ENCODE data around the gene TUBA3E. TPM values are rescaled to one million over a fixed set of nuclear protein-coding genes. Genes with fewer than 3 reads are reported as not detected.
"Not testable (repeated sequence)": the region's sequence is repeated elsewhere in the genome, so short reads cannot be mapped to it uniquely, and the experiment has no call there.

Gene TUBA3E
- total and polyA plus RNA-seq, 4 donors, result not detected

- H3K9me3 ChIP-seq (ENCODE audit: control insufficient read depth in 4 of 4, insufficient read depth in 3 of 4, low read length in 3 of 4), result no peaks in the 10 kb centered on the region
- no peak overlapping the region for H3K27ac ChIP-seq (ENCODE audit: low read depth in 1 of 2, low read length in 1 of 2)
- TF ChIP-seq, protein P1, sequence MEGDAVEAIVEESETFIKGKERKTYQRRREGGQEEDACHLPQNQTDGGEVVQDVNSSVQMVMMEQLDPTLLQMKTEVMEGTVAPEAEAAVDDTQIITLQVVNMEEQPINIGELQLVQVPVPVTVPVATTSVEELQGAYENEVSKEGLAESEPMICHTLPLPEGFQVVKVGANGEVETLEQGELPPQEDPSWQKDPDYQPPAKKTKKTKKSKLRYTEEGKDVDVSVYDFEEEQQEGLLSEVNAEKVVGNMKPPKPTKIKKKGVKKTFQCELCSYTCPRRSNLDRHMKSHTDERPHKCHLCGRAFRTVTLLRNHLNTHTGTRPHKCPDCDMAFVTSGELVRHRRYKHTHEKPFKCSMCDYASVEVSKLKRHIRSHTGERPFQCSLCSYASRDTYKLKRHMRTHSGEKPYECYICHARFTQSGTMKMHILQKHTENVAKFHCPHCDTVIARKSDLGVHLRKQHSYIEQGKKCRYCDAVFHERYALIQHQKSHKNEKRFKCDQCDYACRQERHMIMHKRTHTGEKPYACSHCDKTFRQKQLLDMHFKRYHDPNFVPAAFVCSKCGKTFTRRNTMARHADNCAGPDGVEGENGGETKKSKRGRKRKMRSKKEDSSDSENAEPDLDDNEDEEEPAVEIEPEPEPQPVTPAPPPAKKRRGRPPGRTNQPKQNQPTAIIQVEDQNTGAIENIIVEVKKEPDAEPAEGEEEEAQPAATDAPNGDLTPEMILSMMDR (IDR thresholded peaks at IDR 0.05; ENCODE audit: control extremely low read depth, extremely low read depth), result no peak
- no peak overlapping the region for H3K4me3 ChIP-seq
- no peak for DNase-seq
- H3K36me3 ChIP-seq (ENCODE audit: control insufficient read depth in 4 of 4, insufficient read depth in 4 of 4, low read length in 4 of 4), result peaks cover 1 to 44% (median 6%) of the 10 kb centered on the region in 4 donors
- 97% methylated on average over 9 of the region's 9 CpGs for WGBS, 2 donors
- ATAC-seq (ENCODE audit: insufficient read depth, low FRiP score), result no peak
- H3K9ac ChIP-seq (ENCODE audit: insufficient read depth in 1 of 2, low read length in 2 of 2), result no peak overlapping the region
- H3K27me3 ChIP-seq (ENCODE audit: control insufficient read depth in 3 of 3, insufficient read depth in 3 of 3, low read length in 2 of 3), result no peaks in the 10 kb centered on the region
- no peaks in the 10 kb centered on the region for H3K4me1 ChIP-seq (ENCODE audit: control insufficient read depth in 5 of 5, insufficient read depth in 5 of 5, low read length in 5 of 5)
Measured at GRCh38 chr2:130158631-130159030, 39.6 kb downstream of the TUBA3E start.

GRCh38 chr2:130157825-130158514, 40.3 kb downstream of the TUBA3E start:
- not testable (repeated sequence) for DNase-seq; H3K4me3 ChIP-seq; H3K27ac ChIP-seq (ENCODE audit: low read depth in 1 of 2, low read length in 1 of 2); H3K27me3 ChIP-seq (ENCODE audit: control insufficient read depth in 3 of 3, insufficient read depth in 3 of 3, low read length in 2 of 3); H3K4me1 ChIP-seq (ENCODE audit: control insufficient read depth in 5 of 5, insufficient read depth in 5 of 5, low read length in 5 of 5); H3K9ac ChIP-seq (ENCODE audit: insufficient read depth in 1 of 2, low read length in 2 of 2); ATAC-seq (ENCODE audit: insufficient read depth, low FRiP score); H3K9me3 ChIP-seq (ENCODE audit: control insufficient read depth in 4 of 4, insufficient read depth in 3 of 4, low read length in 3 of 4)
- WGBS, 2 donors, result 58 to 73% methylated on average over 13 of the region's 13 CpGs
- H3K36me3 ChIP-seq (ENCODE audit: control insufficient read depth in 4 of 4, insufficient read depth in 4 of 4, low read length in 4 of 4), result peaks cover 0 to 44% (median 6%) of the 10 kb centered on the region in 4 donors

DNA sequence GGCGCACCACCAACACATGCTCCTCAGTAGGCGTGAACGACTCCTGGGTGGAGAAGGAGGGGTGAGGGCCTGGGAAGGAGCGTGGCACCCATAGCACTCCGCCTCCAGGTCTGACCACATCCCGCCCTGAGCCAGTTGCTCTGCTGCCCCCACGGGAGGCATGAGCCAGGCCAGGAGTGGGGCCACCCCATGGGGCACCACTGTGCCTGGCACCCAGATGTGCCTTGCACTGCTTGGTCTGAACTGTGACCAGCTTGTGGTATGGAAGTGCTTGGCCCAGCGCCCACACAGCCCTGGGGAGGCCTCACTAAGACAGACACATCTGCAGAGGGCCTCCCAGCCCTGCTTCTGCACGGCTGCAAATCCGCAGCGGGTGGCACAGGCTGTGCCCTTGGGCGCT, 40.9 kb downstream of the TUBA3E start:
- not testable (repeated sequence) for DNase-seq; H3K27me3 ChIP-seq (ENCODE audit: control insufficient read depth in 3 of 3, insufficient read depth in 3 of 3, low read length in 2 of 3); ATAC-seq (ENCODE audit: insufficient read depth, low FRiP score); H3K27ac ChIP-seq (ENCODE audit: low read depth in 1 of 2, low read length in 1 of 2); H3K4me3 ChIP-seq; H3K9me3 ChIP-seq (ENCODE audit: control insufficient read depth in 4 of 4, insufficient read depth in 3 of 4, low read length in 3 of 4); H3K9ac ChIP-seq (ENCODE audit: insufficient read depth in 1 of 2, low read length in 2 of 2); H3K4me1 ChIP-seq (ENCODE audit: control insufficient read depth in 5 of 5, insufficient read depth in 5 of 5, low read length in 5 of 5)
- WGBS, 2 donors, result 81 to 83% methylated on average over 9 to 11 of the region's 12 CpGs
- peaks cover 0 to 46% (median 3%) of the 10 kb centered on the region in 4 donors for H3K36me3 ChIP-seq (ENCODE audit: control insufficient read depth in 4 of 4, insufficient read depth in 4 of 4, low read length in 4 of 4)

DNA sequence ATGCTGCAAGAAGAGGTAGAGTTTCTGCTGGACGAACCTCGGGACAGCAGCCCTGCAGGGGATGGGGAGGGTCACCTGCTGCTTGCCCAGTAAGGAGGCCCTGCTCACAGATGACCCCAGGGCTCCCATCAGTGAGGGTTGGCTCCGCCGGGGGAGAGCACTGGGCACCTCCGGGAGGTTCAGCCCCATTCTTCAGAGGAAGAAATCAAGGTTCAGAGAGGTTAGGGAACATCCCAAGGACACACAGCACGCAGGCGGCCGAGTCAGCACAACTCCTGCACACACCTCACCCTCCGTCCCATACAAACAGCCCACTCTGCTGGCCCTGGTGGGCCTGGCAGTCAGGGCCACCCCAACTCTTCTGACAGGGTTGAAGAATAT, 41.6 kb downstream of the TUBA3E start:
- TF ChIP-seq, protein P1 (IDR thresholded peaks at IDR 0.05; ENCODE audit: control extremely low read depth, extremely low read depth), result no peak
- Histone ChIP-seq H3K27me3 (ENCODE audit: control insufficient read depth in 3 of 3, insufficient read depth in 3 of 3, low read length in 2 of 3) (no peaks in the 10 kb centered on the region), H3K36me3 (ENCODE audit: control insufficient read depth in 4 of 4, insufficient read depth in 4 of 4, low read length in 4 of 4) (peaks cover 0 to 51% (median 3%) of the 10 kb centered on the region in 4 donors), H3K4me3 (no peak overlapping the region), H3K27ac (ENCODE audit: low read depth in 1 of 2, low read length in 1 of 2) (no peak overlapping the region), H3K9me3 (ENCODE audit: control insufficient read depth in 4 of 4, insufficient read depth in 3 of 4, low read length in 3 of 4) (no peaks in the 10 kb centered on the region), H3K4me1 (ENCODE audit: control insufficient read depth in 5 of 5, insufficient read depth in 5 of 5, low read length in 5 of 5) (no peaks in the 10 kb centered on the region), H3K9ac (ENCODE audit: insufficient read depth in 1 of 2, low read length in 2 of 2) (no peak overlapping the region)
- DNase-seq (no peak), ATAC-seq (ENCODE audit: insufficient read depth, low FRiP score) (no peak)
- WGBS, 2 donors, result 90 to 96% methylated on average over 9 of the region's 9 CpGs

GRCh38 chr2:130155956-130156623, 42.1 kb downstream of the TUBA3E start:
- peaks cover 0 to 52% (median 3%) of the 10 kb centered on the region in 4 donors for H3K36me3 ChIP-seq (ENCODE audit: control insufficient read depth in 4 of 4, insufficient read depth in 4 of 4, low read length in 4 of 4)
- ATAC-seq (ENCODE audit: insufficient read depth, low FRiP score), result peak; percentile 76
- 65 to 69% methylated on average over 14 to 16 of the region's 16 CpGs for WGBS, 2 donors

More at GRCh38 chr2:130155956-130156623, 42.1 kb downstream of the TUBA3E start:
- not testable (repeated sequence) for H3K9me3 ChIP-seq (ENCODE audit: control insufficient read depth in 4 of 4, insufficient read depth in 3 of 4, low read length in 3 of 4); H3K27ac ChIP-seq (ENCODE audit: low read depth in 1 of 2, low read length in 1 of 2); H3K4me3 ChIP-seq; H3K9ac ChIP-seq (ENCODE audit: insufficient read depth in 1 of 2, low read length in 2 of 2); H3K4me1 ChIP-seq (ENCODE audit: control insufficient read depth in 5 of 5, insufficient read depth in 5 of 5, low read length in 5 of 5); H3K27me3 ChIP-seq (ENCODE audit: control insufficient read depth in 3 of 3, insufficient read depth in 3 of 3, low read length in 2 of 3)
- DNase-seq, result peak; percentile 53 to 74 (median 74)

All from lung (tissue), 12 donors.